Body of pancreas (tissue), 4 donors: ENCODE results near the gene POLR3E.

Experiments used
- CTCF ChIP-seq, 7 experiments: fragments of 450-650 bp in 4 of 7; fragments of 200-600 bp in 3 of 7; sonication (generic) in 3 of 7; IDR thresholded peaks; one replicate each; pipeline ENCODE4 v1.5.1; 2016 to 2019; ENCODE audit warnings: antibody characterized with exemption in 7 of 7
- POLR2A ChIP-seq, 3 donors: fragments of 450-650 bp; IDR thresholded peaks; one replicate each; pipeline ENCODE4 v1.6.1; 2016; ENCODE audit warnings: antibody characterized with exemption in 3 of 3, mild to moderate bottlenecking in 2 of 3

- TF ChIP-seq CTCF (IDR thresholded peaks at IDR 0.05), result no peak
- TF ChIP-seq POLR2A (IDR thresholded peaks at IDR 0.05), result no peak
These were observed 43.7 kb downstream of the POLR3E start for GRCh38 chr16:22340945-22341344.
